Renal cortex interstitium (tissue), 15 donors: ENCODE data around the gene SPATA13. TPM values are rescaled to one million over a fixed set of nuclear protein-coding genes. Genes with fewer than 3 reads are reported as not detected.
"Not testable (repeated sequence)": the region's sequence is repeated elsewhere in the genome, so short reads cannot be mapped to it uniquely, and the experiment has no call there.

Experiments used
- DNase-seq, 11 donors: peaks; one replicate each; pipeline ENCODE4 v3.0.0-alpha.2; 2013; ENCODE audit warnings: low read depth in 9 of 11, low spot score in 4 of 11; ENCODE audit errors: extremely low read depth in 1 of 11
- long read RNA-seq, 16 experiments: transcript quantifications; one replicate each; lab custom pipeline, GENCODE V29; 2026
- polyA plus RNA-seq, 3 donors: library from polyadenylated mRNA; unstranded; fragments of 120-200 nt; gene quantifications; one replicate each; pipeline ENCODE4 v1.2.1, GENCODE V29; 2013; ENCODE audit not compliant: insufficient read length in 3 of 3

Gene SPATA13
- 10 to 100 TPM; 46.0 to 59.7 (median 54.6) TPM for polyA plus RNA-seq
- long read RNA-seq, donor 1, partial matches to known transcripts = 0 of 2 reads
- long read RNA-seq, donor 1, other reads (novel, unspliced or antisense) = 0 of 2 reads
- long read RNA-seq, donor 2, transcript SPATA13-209 (2 exons, 2,191 nt) = major isoform, 5 of 5 reads
- long read RNA-seq, donor 2, partial matches to known transcripts = 0 of 5 reads
- long read RNA-seq, donor 2, other reads (novel, unspliced or antisense) = 0 of 5 reads
- long read RNA-seq, donor 3, transcript SPATA13-209 (2 exons, 2,191 nt) = major isoform, 7 of 15 reads
- long read RNA-seq, donor 3, partial matches to known transcripts = 8 of 15 reads
- long read RNA-seq, donor 3, other reads (novel, unspliced or antisense) = 0 of 15 reads
- long read RNA-seq, donor 4, full-length matches to known transcripts = 3 of 3 reads
- long read RNA-seq, donor 4, partial matches to known transcripts = 0 of 3 reads
- long read RNA-seq, donor 4, other reads (novel, unspliced or antisense) = 0 of 3 reads
- long read RNA-seq, donor 5 = 0 reads
- long read RNA-seq, donor 6, transcript SPATA13-209 (2 exons, 2,191 nt) = major isoform, 11 of 21 reads
- long read RNA-seq, donor 6, partial matches to known transcripts = 10 of 21 reads
- long read RNA-seq, donor 6, other reads (novel, unspliced or antisense) = 0 of 21 reads
- long read RNA-seq, donor 7, partial matches to known transcripts = 0 of 2 reads
- long read RNA-seq, donor 7, other reads (novel, unspliced or antisense) = 0 of 2 reads
- long read RNA-seq, donor 8, full-length matches to known transcripts = 6 of 16 reads
- long read RNA-seq, donor 8, partial matches to known transcripts = 10 of 16 reads
- long read RNA-seq, donor 8, other reads (novel, unspliced or antisense) = 0 of 16 reads
- long read RNA-seq, donor 9, transcript SPATA13-209 (2 exons, 2,191 nt) = major isoform, 5 of 5 reads
- long read RNA-seq, donor 9, partial matches to known transcripts = 0 of 5 reads
- long read RNA-seq, donor 9, other reads (novel, unspliced or antisense) = 0 of 5 reads
- long read RNA-seq, donor 10, full-length matches to known transcripts = 3 of 3 reads
- long read RNA-seq, donor 10, partial matches to known transcripts = 0 of 3 reads
- long read RNA-seq, donor 10, other reads (novel, unspliced or antisense) = 0 of 3 reads
- long read RNA-seq, donor 11, transcript SPATA13-209 (2 exons, 2,191 nt) = major isoform, 5 of 5 reads
- long read RNA-seq, donor 11, partial matches to known transcripts = 0 of 5 reads
- long read RNA-seq, donor 11, other reads (novel, unspliced or antisense) = 0 of 5 reads
- long read RNA-seq, donor 12, partial matches to known transcripts = 5 of 7 reads
- long read RNA-seq, donor 12, other reads (novel, unspliced or antisense) = 0 of 7 reads
- long read RNA-seq, donor 13 = 0 reads
- long read RNA-seq, donor 14, partial matches to known transcripts = 0 of 2 reads
- long read RNA-seq, donor 14, other reads (novel, unspliced or antisense) = 0 of 2 reads
- long read RNA-seq, donor 15, full-length matches to known transcripts = 2 of 7 reads
- long read RNA-seq, donor 15, partial matches to known transcripts = 5 of 7 reads
- long read RNA-seq, donor 15, other reads (novel, unspliced or antisense) = 0 of 7 reads
- long read RNA-seq, donor 16, full-length matches to known transcripts = 19 of 42 reads
- long read RNA-seq, donor 16, partial matches to known transcripts = 23 of 42 reads
- long read RNA-seq, donor 16, other reads (novel, unspliced or antisense) = 0 of 42 reads

DNA sequence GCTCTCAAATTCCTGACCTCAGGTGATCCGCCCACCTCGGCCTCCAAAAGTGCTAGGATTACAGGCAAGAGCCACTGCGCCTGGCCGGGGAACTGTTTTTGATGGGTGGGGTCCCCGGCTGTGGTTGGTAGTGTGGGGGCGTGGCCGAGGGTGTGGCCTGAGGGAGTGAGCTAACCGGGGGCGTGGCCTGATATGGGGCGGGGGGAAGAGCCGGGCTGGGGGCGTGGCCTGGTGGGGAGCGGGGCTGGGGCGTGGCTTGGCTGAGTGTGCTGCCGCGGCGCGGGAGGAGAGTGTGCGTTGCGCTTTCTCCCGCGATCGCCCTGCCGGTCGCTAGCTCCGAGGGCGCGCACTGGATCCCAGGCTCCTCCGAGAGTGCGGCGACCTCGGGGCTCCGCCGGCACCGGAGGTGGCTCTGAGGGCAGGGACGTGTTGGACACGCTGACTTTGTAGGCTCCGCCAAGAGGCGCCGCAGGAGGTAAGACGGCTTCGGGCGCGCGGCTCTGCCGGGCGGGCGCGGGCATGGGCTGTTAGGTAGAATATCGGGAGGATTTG is at the start of gene SPATA13:
SPATA13 (plus strand) TSS at position 263 of the 552 bp plus-strand sequence. CDS start 62,210 bp downstream, outside the sequence.
- DNase-seq = peak; percentile 61 to 89 (median 84)

DNA sequence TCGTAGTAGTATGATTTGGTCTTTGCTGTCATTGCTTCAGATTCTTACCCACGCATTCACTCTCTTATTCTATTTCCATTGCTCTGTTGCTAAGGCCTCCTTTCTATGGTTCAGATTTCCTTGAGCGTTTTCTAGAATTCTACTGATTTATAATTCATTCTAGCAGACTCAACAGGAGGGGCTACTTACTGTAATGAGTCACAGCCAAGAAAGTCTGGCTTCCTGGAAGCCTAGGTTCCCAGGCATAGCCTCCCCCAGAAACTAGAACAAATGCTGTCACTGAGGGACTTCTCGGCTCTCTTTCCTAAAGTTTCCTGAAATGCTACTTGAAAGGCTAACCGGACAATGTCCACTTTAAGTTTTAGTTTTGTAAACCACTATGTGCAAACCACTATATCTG is 47.7 kb upstream of the SPATA13 start:
- DNase-seq = no peak

DNA sequence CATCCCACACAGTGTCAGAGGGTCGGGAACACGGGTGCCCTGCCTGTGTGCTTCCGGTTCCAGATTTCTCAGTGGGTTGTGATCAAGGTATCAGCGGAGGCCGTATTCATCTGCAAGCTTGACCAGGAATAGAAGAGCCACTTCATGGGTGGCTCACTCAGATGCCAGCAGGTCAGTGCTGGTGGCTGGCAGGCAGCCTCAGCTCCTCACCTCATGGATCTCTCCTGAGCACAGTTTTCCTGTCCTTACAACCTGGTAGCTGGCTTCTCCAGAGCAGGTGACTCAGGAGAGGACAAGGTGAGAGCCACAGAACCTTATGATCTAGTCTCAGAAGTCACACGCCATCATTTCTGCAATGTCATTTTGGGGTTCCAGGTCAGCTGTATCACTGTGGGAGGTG is 44.8 kb upstream of the SPATA13 start:
- DNase-seq = no peak

DNA sequence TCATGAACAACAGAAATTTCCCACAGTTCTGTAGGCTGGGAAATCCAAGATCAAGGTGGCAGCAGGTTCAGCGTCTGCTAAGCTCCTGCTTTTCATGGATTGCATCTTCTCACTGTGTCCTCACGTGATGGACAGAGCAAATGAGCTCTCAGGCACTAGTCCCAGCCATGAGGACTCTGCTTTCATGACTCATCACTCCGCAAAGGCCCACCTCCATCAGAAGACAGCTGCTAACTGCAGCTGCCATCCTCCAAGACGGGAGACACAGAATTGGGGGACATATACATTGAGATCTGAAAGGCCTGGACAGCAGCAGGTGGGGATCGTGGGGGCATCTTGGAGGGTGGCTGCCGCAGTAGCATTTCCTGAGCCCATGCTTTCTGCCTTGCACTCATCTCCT is 44.4 kb upstream of the SPATA13 start:
- no peak for DNase-seq

DNA sequence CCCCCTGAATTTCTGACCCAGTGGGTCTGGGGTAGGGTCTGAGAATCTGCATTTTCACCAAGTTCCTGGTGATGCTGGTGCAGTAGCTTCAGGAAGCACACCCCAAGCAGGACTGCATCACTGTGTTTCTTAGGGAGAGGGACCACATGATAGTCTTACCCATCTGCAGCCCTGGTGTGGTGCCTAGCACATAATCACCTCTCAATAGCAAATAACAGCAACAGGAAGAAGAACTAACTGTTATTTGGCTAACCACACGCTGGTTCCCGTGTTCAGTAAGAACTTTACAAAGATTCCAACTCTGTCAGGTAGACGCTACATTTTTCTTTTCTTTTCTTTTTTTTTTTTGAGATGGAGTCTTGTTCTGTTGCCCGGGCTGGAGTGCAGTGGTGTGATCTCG is 41.9 kb upstream of the SPATA13 start:
- DNase-seq = no peak

DNA sequence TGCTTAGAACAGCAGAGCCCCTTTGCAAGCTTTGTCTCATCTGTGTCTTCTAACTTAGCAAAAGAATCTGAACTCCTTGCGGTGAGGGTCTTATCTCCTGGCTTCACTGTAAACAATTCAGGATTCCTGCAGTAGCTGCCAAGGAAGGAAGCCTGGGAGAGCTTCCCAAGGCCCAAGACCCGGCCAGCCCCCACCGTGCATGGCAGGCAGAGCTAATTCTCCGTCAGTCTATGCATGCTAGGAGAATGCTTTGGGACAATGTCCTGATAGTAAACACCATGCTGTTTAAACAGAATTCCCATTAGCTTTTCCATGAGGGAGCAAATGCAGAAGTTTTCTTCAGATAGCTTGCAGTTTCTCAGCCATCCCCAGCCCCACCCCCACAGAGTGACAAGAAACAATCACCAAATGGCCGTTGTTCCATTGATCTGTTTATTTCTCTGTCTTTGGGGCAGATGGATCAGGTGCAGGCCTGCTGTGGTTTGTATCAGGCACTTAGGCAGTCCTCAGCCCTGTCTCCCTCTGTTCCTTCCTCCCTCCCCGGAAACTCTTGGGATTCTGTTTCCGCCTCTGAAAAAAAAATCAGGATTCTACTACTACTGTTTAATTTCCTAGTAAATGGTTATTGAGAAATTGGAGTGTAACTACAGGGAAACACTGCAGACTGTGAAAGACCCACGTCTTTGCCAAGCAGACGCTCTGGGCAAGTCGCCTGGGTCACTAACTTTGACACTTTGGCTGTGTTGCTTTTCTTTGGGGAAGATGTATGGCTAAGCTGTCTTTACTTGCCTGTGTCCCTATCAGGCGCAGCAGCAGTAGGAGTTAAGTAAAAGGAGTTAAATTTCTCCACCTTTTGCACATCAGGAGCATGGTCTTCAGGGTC is 40.7 kb upstream of the SPATA13 start:
- DNase-seq = no peak

DNA sequence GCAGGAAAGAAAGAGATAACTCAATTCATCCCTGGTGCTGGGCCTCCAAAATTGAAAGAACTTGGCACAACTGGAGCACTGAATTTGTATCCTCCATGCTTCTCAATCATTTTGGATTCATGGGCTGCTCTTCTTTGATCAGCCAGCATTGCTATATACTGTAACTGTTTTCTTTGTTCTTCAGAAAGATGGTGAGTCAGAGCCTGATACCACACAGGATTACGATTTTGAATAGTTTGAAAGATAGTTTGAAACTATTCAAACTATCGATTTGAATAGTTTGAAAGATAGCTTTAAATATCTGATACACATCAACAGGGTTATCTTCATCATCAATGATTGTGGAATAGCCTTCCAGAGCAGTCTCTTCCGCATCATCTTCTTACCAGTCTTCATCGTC is 38.5 kb upstream of the SPATA13 start:
- not testable (repeated sequence) for DNase-seq

DNA sequence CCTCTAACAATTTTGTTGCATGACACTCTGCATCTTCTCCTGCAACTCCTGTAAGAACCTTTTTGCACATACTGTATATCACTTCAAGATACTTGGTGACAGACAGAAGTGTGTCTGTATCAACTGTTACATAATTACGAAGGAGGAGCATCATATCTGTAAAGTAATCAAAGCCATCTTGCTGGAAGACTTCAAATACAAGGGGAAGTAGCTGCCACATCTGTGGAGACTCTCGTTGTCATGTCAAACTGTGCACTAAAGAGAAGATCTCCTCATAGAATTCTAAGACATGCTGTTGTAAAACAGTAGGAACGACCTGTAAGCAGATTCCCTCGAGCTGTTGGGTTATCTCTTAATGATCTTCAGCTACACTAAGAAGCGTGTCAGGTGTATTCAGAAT is 38.0 kb upstream of the SPATA13 start:
- DNase-seq = no peak

DNA sequence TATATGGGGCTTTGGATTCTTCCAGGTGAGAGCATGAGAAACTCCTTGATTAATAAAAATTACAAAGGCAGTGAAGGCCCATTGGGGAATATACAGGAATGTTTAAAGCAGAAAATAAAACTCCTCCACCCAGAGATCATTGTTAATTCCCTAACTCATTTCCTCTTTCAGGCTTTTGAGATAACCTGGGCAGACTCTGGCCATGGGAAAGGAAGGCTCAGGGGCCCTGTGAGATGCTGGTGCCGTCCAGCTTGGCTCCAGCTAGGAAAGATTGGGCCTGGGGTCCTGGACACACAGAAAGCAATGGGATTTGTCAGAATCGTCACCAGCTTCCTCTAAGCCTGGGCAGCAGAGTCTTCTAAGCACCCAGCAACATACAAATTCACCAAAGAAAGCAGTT is 36.8 kb upstream of the SPATA13 start:
- no peak for DNase-seq

DNA sequence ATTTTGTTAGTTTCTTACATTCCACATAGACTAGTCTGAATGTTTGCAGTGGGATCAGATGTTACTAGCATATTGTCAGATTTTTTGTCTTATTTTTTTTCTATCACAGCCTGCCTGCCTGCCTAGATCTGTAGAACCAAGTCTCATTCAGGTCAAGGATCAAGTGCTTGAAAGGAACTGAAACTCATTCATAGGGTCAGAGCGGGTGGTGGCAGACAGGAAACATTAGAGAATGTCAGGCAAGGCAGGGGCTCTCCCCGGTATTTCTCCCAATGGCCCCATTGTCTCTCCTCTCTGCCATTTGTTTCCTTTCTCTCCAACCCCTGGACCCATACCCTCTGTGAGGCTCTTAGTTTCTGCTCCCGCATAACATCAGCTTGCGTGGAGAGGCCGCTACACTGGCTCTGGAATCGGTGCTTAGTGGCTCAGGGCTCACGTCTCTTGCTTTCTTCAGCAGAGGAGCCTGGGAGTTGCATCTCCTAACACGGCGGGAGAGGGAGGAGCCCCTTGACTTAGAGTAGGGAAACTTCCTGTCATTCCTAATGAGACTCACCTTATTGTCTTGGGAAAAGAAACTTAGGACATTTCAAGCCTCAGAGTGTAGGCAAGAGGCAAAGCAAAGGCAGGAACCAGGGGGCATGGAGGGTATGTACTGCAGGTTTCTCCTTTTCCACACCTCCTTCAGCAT is 35.6 kb upstream of the SPATA13 start:
- no peak for DNase-seq

DNA sequence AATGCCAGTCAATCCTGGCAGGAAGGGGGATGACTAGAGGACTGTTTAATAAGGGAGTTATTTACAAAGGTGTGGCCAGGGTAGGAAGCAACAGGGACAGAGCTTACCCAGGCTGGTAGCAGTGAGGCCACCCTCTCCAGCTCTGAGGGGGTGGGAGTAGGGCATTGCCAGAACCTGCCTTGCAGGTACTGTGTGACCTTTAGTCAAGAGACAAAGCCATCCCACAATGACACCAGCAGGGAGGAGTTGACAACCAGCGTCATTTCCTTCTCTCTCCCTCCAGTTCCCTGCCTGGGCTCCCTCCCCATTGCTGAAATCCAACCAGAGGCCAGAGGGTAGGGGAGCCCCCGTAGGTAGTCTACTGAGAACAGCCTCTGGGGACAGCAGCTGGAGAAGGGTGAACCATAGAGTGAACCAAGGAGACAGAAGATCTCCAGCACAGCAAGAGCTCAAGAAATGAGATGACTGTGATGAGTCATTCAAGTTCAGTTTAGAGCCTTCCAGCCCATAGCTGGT is 33.3 kb upstream of the SPATA13 start:
- DNase-seq = no peak

DNA sequence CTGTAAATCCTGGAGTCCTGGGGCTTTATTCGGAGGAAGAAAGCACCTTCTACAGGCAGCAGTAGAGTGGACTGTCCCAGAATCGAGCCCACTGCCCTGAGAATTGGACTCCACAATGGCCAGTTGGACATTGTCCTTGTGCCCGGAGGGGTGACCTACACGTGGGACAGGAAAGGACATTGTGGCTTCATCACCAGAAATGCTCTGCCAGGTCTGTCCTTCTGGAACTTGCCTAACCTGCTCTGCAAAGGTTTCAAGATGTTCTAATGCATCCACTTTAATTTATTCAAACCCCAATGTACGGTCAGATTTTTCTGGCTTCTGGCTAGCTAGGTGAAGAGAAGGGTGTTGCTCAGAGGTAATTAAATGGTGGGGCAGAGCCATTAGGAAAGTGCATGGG is 32.4 kb upstream of the SPATA13 start:
- no peak for DNase-seq

DNA sequence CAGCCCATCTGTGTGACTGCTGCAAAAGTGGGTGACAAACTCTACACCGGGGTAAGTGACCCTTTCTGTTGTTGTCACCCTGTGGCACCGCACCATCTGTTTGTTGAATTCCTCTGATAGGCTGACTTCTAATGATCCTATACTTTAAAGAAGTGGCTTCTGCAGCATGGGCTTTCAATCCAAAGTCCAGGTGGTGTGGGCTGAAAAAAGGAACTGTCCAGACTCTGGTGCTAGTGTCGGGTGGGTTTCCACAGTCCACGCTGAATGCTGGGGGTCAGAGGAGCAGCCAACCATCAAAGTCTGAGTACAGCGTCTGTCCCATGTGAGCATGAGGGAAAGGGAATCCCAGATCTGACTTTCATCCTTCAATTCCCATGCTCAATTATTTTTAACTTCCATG is 31.6 kb upstream of the SPATA13 start:
- no peak for DNase-seq

DNA sequence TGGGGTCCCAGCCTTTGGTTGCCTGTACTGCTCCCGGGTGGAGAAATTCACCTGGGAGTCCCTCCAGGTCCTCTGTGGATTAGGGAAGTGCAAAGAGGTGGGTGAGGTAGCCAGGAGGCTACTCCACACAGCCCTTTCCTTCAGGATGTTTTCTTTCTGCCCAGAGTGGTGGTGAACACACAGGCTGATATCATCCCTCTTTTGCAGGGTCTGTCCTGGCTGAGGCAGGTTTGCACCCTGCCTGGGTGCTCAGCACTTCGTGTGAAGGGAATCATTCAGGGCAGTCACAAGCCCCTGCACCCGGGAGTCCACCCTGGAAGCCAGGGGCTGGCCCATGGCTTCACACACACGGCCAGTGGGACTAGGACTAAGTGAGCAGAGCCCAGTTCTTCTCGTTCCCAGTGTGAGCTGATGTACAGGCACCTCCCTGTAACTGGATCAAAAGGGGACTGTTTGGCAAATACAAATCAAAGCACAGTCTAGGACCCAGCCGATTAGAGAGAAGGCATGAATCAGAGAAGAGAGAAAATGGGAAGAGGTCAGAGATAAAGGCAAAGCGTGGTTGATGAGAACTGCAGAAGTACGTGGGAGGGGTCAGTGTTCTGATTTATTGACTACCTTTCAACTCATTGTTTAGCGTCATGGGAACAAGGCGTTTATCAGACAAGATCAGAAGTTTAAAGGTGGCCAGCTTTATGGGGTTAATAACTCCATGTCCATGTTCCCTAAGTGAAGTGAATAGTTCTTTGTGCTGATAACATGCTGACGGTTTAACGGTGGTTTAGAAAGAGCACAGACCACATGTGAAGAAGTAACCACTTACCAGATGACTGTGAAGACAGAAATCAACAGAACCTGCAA is 30.4 kb upstream of the SPATA13 start:
- no peak for DNase-seq

DNA sequence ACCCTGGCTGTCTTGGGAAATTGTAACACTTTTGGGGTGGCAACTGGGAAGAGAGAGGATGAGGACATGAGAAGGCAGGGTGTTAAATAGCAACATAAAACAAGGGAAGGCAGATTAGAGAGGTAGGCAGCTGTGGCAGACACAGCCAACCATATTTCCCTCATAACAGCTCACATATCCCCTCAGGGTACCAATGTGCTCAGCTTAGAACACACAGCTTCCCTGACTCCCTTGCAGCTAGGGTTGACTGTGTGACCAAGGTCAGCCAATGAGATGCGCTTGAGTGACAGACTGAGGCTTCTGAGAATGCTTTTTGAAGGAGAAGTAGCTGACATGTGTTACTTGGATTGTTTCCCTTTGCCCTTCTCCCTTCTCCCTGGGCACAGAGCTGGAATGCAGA is 28.8 kb upstream of the SPATA13 start:
- no peak for DNase-seq
